Measurements from ENCODE around the gene CASP12.
A peak's percentile ranks its signal among the peaks of the same experiment; 100 is the strongest.

The CASP12 gene

DNA sequence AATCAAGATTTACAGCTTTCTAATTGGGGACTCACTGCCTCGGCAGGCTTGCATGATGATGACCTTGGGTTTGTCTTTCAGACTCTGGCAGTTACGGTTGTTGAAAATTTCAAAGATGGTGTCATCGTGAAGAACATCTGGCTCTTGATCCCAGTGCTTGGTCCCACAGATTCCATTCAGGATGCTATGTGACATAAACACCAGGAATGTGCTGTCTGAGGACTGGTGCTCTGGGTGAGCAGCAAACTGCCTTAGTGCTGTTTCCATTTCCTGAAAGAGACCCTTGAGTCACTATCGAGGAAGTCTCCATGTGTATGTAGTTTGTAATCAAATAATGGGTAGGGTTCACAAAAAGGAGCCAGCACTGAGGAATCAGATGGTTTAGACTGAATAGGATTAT is 7.1 kb downstream of the CASP12 start:
- no peak for DNase-seq (ENCODE audit: low spot score)

- no peak for DNase-seq (ENCODE audit: low spot score)
These were observed 14.9 kb downstream of the CASP12 start for GRCh38 chr11:104883342-104883741.

DNA sequence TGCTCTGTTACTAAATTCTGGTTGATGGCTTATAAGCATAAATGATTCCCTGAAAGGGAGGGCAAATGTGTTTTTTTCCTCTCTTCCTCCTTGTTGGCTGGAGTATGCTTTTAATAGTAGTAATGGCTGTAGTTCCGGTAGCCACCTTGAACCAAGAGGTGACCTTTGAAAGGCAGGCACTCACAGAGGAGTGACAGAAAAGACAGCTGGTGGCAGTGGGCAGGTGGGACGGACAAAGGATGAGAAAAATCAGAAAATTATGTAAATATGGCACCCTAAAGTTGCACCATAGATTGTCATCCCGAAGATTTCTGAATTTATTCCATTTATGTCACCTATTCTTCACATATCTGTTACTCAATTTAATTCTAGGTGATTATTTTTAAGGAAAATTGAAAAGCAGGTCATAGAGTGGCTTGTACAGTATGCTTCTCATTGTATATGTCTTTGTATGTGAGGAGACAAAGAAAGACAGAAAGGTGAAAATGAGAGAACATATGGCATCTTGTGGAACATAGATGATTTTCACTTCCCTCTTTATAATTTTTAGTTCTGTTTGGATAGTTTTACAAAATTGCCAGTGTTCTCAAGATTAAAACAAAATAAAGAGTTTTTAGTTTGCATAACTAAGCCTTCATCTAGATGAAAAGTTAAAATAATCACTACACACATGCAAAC is 17.0 kb downstream of the CASP12 start:
- DNase-seq (ENCODE audit: low spot score), result no peak

- no peak for DNase-seq (ENCODE audit: low spot score)
These were observed 18.6 kb downstream of the CASP12 start for GRCh38 chr11:104879514-104880190.

- peak; percentile 5 for DNase-seq (ENCODE audit: low spot score)
These were observed 21.3 kb downstream of the CASP12 start for GRCh38 chr11:104876861-104877431.

DNA sequence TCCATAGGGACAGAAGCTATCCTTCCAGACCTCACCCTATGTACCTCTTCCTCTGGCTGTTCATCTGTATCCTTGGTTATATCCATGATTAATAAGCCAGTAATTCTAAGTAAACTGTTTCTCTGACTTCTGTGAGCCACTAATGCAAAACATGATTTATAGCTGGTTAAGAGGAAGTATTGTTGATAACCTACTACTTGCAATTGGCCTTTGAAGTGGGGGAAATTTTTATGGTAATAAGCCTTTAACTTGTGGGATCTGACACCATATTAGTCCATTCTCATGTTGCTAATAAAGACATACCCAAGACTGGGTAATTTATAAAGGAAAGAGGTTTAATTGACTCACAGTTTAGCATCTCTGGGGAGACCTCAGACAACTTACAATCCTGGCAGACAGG is 21.9 kb downstream of the CASP12 start:
- no peak for DNase-seq (ENCODE audit: low spot score)

- no peak for DNase-seq (ENCODE audit: low spot score)
These were observed 25.0 kb downstream of the CASP12 start for GRCh38 chr11:104873252-104873651.

- no peak for DNase-seq (ENCODE audit: low spot score)
These were observed 25.9 kb downstream of the CASP12 start for GRCh38 chr11:104872393-104872792.

GRCh38 chr11:104870910-104871309 is 27.4 kb downstream of the CASP12 start:
- DNase-seq (ENCODE audit: low spot score), result no peak

DNA sequence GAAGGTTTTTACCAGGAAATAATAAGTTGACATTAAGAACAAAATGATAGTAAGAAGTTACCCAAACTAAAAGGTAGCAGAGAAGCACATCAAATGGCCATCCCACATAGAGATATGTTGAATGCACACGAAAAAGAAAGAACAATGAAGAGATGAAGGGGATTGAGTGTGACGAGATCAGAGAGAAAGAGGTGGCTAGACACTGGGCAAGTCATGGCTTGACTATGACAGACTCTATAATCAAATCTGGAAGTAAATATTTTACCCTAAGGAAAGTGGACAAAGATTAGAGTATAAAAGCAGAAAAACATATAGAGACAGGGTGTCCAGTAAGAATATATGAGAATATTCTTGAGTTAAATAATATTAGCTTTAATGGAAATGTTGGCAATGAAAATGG is 31.4 kb downstream of the CASP12 start:
- DNase-seq (ENCODE audit: low spot score), result no peak

DNA sequence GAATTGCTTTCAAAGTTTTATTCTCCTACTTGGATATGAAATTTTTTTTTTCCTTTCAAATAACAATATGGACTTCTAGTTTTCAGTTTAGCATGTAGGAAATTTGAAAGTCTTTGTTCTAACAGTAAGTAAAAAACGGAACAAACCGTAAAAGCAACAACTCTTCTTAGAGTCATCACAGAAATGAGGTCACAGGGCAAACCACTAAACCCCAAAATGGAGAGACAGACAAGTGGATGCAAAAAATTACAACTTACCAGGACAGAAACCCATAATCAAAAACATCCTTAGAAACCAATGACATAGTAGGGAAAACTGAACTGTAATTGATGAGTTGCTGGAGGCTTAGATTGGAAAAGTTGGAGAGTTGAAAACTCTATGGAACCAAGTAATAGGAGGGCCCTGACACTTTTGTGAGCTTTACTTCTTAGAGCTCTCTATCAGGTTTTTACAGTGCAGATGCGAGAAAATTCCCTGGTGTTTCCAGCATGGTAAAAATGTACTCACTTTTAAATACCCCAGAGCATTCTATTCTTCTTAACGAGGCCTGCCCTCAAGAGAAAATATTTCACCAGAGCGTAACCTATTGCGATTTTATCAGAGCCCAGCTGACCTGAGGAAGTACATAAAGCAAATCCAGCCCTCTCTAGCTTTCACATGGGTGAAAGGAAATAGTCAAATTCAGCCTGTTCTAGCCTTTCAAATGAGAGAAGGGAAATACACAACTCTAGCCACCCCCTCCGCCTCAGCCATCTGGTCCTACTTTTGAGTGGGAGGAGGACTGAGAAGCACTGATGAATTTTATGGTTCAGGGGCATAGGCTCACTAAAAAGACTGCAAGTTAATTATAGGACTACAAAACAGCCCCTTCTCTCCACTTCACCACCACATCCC is 39.1 kb downstream of the CASP12 start:
- peak; percentile 47 for DNase-seq (ENCODE audit: low spot score)

- DNase-seq (ENCODE audit: low spot score), result no peak
These were observed 41.7 kb downstream of the CASP12 start for GRCh38 chr11:104856607-104857006.

- no peak for DNase-seq (ENCODE audit: low spot score)
These were observed 42.3 kb downstream of the CASP12 start for GRCh38 chr11:104855965-104856364.

DNA sequence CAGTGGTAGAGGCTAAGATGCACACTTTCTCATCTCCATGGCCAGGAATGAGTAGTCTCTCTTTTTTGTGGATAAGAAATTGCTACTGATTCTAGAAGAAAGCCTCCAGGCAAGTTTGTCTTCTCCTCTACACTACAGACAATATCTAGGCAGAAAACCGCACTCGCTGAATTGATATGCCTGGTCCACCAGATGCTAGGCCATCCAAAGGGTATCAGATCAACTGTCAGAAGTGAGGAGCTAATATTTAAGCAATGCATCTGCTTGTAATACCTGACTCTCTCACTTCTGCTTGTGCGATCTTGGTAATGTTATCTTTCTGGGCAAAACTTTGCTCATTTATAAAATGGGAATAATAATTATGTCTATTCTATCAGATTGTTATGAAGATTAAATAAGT is 45.0 kb downstream of the CASP12 start:
- DNase-seq (ENCODE audit: low spot score), result no peak

- DNase-seq (ENCODE audit: low spot score), result no peak
These were observed 45.4 kb downstream of the CASP12 start for GRCh38 chr11:104852811-104853210.

GRCh38 chr11:104846216-104846615 is 52.0 kb downstream of the CASP12 start:
- no peak for DNase-seq (ENCODE audit: low spot score)

DNA sequence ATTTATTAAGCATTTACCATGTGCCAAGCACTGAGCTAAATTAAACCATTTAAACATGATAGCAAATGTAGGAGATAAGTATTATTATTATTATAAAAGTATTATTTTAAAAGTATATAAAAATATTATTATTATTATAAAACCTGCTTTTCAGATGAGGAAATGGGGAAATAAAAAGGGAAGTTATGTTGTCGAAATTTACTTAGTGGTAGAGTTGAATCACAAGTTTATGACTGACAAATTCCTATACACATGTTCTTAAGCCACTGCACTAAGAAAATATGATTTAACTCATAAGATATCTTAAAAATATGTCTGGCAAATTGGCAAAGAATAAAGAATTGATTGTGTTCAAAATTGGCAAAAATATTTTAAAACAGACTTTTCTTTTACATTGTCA is 53.8 kb downstream of the CASP12 start:
- no peak for DNase-seq (ENCODE audit: low spot score)

- DNase-seq (ENCODE audit: low spot score), result no peak
These were observed 55.0 kb downstream of the CASP12 start for GRCh38 chr11:104843150-104843836.

GRCh38 chr11:104841973-104842525 is 56.2 kb downstream of the CASP12 start:
- no peak for DNase-seq (ENCODE audit: low spot score)

DNA sequence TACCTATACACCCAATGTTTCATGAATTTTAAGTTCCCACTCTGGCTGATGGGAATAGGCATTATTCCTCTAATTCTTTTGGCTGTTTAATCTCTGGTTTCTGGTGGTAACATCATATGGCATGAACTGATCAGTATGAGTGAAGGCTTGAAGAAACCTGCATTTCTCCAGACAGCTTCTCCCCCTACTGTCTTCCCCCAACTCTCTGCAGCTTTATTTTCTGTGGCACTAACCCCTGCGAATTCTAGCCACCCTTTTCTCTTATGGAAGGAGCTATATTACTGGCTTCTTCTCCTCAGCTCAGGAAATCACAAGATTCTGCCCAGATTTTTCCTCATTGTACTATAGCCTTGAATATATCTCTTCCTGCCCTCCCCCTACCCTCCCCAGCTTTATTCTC is 57.1 kb downstream of the CASP12 start:
- no peak for DNase-seq (ENCODE audit: low spot score)

DNA sequence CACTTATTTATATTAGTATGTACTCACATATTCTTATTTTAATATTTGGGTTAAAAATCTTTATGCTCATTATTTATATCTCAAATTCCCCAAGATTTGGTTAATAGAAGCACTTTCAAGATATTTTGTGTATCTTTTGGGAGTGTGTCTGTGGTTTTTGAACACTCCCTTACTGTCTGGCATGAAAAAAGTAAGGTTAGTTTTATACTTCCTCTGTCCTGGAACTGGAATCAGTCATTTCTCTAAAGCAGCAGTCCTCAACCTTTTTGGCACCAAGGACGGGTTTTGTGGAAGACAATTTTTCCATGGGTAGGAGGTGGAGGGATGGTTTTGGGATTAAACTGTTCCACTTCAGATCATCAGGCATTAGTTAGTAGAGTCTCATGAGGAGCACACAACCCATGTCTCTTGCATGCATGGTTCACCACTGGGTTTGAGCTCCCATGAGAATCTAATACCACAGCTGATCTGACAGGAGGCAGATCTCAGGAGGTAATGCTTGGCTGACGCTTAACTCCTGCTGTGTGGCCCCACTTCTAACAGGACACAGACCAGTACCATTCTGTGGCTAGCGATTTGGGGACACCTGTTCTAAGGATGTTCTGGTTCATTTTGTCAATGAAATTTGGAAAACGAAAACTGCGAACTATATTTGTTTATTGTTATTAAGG is 60.2 kb downstream of the CASP12 start:
- no peak for DNase-seq (ENCODE audit: low spot score)
